Vagina (tissue), 2 donors: ENCODE results near the gene RPRML.

Experiments used
- CTCF ChIP-seq, 3 experiments: fragments of 450-650 bp in 2 of 3; fragments of 200-600 bp in 1 of 3; sonication (generic) in 1 of 3; IDR thresholded peaks; one replicate each; pipeline ENCODE4 v1.5.1; 2017 to 2019; ENCODE audit warnings: antibody characterized with exemption in 3 of 3, mild to moderate bottlenecking in 2 of 3, moderate library complexity in 2 of 3
- POLR2A ChIP-seq, 2 donors: fragments of 450-650 bp; IDR thresholded peaks; one replicate each; pipeline ENCODE4 v1.6.1; 2017; ENCODE audit warnings: antibody characterized with exemption in 2 of 2, mild to moderate bottlenecking in 2 of 2, moderate library complexity in 2 of 2
- POLR2AphosphoS5 ChIP-seq, 2 donors: sonication (generic); formaldehyde crosslinking; IDR thresholded peaks; one replicate each; pipeline ENCODE4 v1.9.0; 2017; ENCODE audit warnings: antibody characterized with exemption in 2 of 2, mild to moderate bottlenecking in 2 of 2, low read depth in 1 of 2; ENCODE audit not compliant: insufficient read depth in 1 of 2

- TF ChIP-seq CTCF (IDR thresholded peaks at IDR 0.05) (no peak), POLR2A (IDR thresholded peaks at IDR 0.05) (no peak), POLR2AphosphoS5 (IDR thresholded peaks at IDR 0.05; ENCODE audit: insufficient read depth in 1 of 2, low read depth in 1 of 2) (no peak)
Observed at GRCh38 chr17:46943501-46944393, 35.3 kb downstream of the RPRML start.
